Activated CD8-positive, alpha-beta memory T cell treated with anti-CD3 and anti-CD28 coated beads for 36 hours (primary cell): Measurements from ENCODE around the gene MTHFD1L. TPM values are rescaled to one million over a fixed set of nuclear protein-coding genes. Genes with fewer than 3 reads are reported as not detected.
"Not testable (repeated sequence)": the region's sequence is repeated elsewhere in the genome, so short reads cannot be mapped to it uniquely, and the experiment has no call there.

Experiments used
- CTCF ChIA-PET: fragments of 350-600 bp; sonication (Branson Sonifier 250); formaldehyde crosslinking; loops from one replicate; lab custom pipeline; 2021; ENCODE audit warnings: antibody characterized with exemption; lab: Charles Lee
- POLR2A ChIA-PET: fragments of 350-600 bp; sonication (Branson Sonifier 250); formaldehyde crosslinking; loops from one replicate; lab custom pipeline; 2021; ENCODE audit warnings: antibody characterized with exemption; lab: Charles Lee
- total RNA-seq, 2 experiments: library from RNA; stranded (reverse); gene quantifications; one replicate each; pipeline ENCODE4 v1.2.3, GENCODE V29; 2021

Gene MTHFD1L
- total RNA-seq, 2 experiments from 2014 or later: 141 to 145 TPM

GRCh38 chr6:151021896-151022295, 156.4 kb downstream of the MTHFD1L start:
- ChIA-PET CTCF (no interaction called here), POLR2A (no interaction called here)

GRCh38 chr6:151022492-151022891, 157.0 kb downstream of the MTHFD1L start:
- CTCF ChIA-PET: no interaction called here
- POLR2A ChIA-PET: no interaction called here

GRCh38 chr6:151023342-151023741, 157.8 kb downstream of the MTHFD1L start:
- CTCF ChIA-PET: no interaction called here
- POLR2A ChIA-PET: no interaction called here

- CTCF ChIA-PET: no interaction called here
- POLR2A ChIA-PET: no interaction called here
These were observed 159.1 kb downstream of the MTHFD1L start for GRCh38 chr6:151024597-151024996.

GRCh38 chr6:151025076-151025475, 159.6 kb downstream of the MTHFD1L start:
- CTCF ChIA-PET: interaction anchor here (0.8 kb wide), 1 partner anchor 11 kb away, joined by 3 read pairs; no protein-coding TSS in a partner anchor
- POLR2A ChIA-PET: no interaction called here

- ChIA-PET CTCF (interaction anchor here (0.5 to 2.1 kb wide), 3 partner anchors 73 to 309 kb away, joined by 3 to 6 read pairs (median 3); no protein-coding TSS in a partner anchor), POLR2A (no interaction called here)
These were observed 160.7 kb downstream of the MTHFD1L start for GRCh38 chr6:151026041-151026663.

- POLR2A ChIA-PET: no interaction called here
These were observed 161.8 kb downstream of the MTHFD1L start for GRCh38 chr6:151027295-151027747.

GRCh38 chr6:151027936-151028838, 162.7 kb downstream of the MTHFD1L start:
- POLR2A ChIA-PET: no interaction called here
- CTCF ChIA-PET: interaction anchor here (1.0 kb wide), 1 partner anchor 14 kb away, joined by 3 read pairs; no protein-coding TSS in a partner anchor

More at GRCh38 chr6:151027295-151027747, 161.8 kb downstream of the MTHFD1L start:
- CTCF ChIA-PET: interaction anchor here (0.6 to 2.1 kb wide), 2 partner anchors 69 to 308 kb away, joined by 3 to 6 read pairs; no protein-coding TSS in a partner anchor

- POLR2A ChIA-PET: no interaction called here
- CTCF ChIA-PET: no interaction called here
These were observed 164.5 kb downstream of the MTHFD1L start for GRCh38 chr6:151029970-151030369.

- POLR2A ChIA-PET: no interaction called here
- CTCF ChIA-PET: interaction anchor here (0.8 kb wide), 1 partner anchor 18 kb away, joined by 3 read pairs; no protein-coding TSS in a partner anchor
These were observed 166.5 kb downstream of the MTHFD1L start for GRCh38 chr6:151032034-151032433.

- POLR2A ChIA-PET: no interaction called here
- CTCF ChIA-PET: interaction anchor here (1.2 kb wide), 1 partner anchor 21 kb away, joined by 3 read pairs; no protein-coding TSS in a partner anchor
These were observed 169.6 kb downstream of the MTHFD1L start for GRCh38 chr6:151034825-151035781.

GRCh38 chr6:151036211-151036721, 170.8 kb downstream of the MTHFD1L start:
- CTCF ChIA-PET, POLR2A ChIA-PET: not testable (repeated sequence)

- CTCF ChIA-PET: no interaction called here
These were observed 171.6 kb downstream of the MTHFD1L start for GRCh38 chr6:151036869-151037680.

GRCh38 chr6:151038616-151039015, 173.1 kb downstream of the MTHFD1L start:
- CTCF ChIA-PET: no interaction called here
- POLR2A ChIA-PET: no interaction called here

More at GRCh38 chr6:151036869-151037680, 171.6 kb downstream of the MTHFD1L start:
- POLR2A ChIA-PET: no interaction called here

GRCh38 chr6:151040888-151041521, 175.5 kb downstream of the MTHFD1L start:
- POLR2A ChIA-PET: not testable (repeated sequence)
- CTCF ChIA-PET: interaction anchor here (1.7 kb wide), 1 partner anchor 283 kb away, joined by 3 read pairs; no protein-coding TSS in a partner anchor

- POLR2A ChIA-PET: no interaction called here
These were observed 176.2 kb downstream of the MTHFD1L start for GRCh38 chr6:151041686-151042085.

GRCh38 chr6:151042911-151043330, 177.4 kb downstream of the MTHFD1L start:
- POLR2A ChIA-PET, CTCF ChIA-PET: not testable (repeated sequence)

More at GRCh38 chr6:151041686-151042085, 176.2 kb downstream of the MTHFD1L start:
- CTCF ChIA-PET: no interaction called here
